ENCODE results near the gene CHAC2.
"Not testable (repeated sequence)": the region's sequence is repeated elsewhere in the genome, so short reads cannot be mapped to it uniquely, and the experiment has no call there.

Gene CHAC2

DNA sequence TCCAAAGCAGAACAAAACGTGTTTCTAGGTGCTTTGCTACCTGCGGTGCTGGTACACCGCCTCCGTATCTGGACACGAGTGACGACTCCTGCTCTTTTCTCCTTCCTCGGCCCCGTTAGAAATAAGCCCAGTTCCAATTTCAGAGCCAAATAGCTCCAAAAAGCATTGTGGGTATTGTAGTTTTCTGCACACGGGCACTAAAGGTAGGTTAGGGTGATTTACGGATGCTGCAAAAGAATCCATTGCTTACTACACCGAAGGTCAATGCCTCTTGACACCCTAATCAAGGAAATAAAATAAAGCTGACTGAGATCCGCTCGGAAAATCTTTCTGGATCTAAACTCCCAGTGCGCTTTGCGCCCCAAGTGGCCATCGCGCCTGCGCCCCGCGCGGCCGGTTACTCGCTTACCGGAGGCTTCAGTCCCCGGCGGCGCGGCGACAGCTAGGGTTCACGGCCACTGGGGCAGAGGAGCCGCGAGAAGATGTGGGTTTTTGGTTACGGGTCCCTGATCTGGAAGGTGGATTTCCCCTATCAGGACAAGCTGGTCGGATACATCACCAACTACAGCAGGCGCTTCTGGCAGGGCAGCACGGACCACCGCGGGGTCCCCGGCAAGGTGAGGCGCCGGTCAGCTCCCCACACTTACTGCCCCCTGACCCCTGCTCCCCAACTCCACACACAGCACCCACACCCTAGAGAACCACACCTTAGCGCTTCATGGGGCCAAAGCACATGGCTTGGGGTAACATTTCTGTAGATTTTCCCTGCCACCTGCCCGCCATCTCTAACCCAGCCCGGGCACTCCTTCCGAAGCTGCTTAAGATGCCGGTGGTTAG, at the start of gene CHAC2:
Gene CHAC2, plus strand, starts transcription at position 400 of the 837 bp plus-strand sequence. Its CDS starts 83 bp downstream, at position 483.
- peak; percentile 84 for DNase-seq (ENCODE audit: low read depth)
- TF ChIP-seq CTCF (IDR thresholded peaks at IDR 0.05; ENCODE audit: insufficient read depth, low read depth, low read length, missing control alignments): peak; percentile 46
- H3K4me3 ChIP-seq (ENCODE audit: low read length): peak within 1 kb of the TSS; percentile 92

GRCh38 chr2:53720944-53721343, 46.7 kb upstream of the CHAC2 start:
- not testable (repeated sequence) for H3K4me3 ChIP-seq (ENCODE audit: low read length); DNase-seq (ENCODE audit: low read depth)

- DNase-seq (ENCODE audit: low read depth): no peak
- TF ChIP-seq CTCF (IDR thresholded peaks at IDR 0.05; ENCODE audit: insufficient read depth, low read depth, low read length, missing control alignments): no peak
- no peak overlapping the region for H3K4me3 ChIP-seq (ENCODE audit: low read length)
Measured at GRCh38 chr2:53724536-53724935, 43.1 kb upstream of the CHAC2 start.

GRCh38 chr2:53725662-53726061, 41.9 kb upstream of the CHAC2 start:
- TF ChIP-seq CTCF (IDR thresholded peaks at IDR 0.05; ENCODE audit: insufficient read depth, low read depth, low read length, missing control alignments): no peak
- H3K4me3 ChIP-seq (ENCODE audit: low read length): no peak overlapping the region
- DNase-seq (ENCODE audit: low read depth): no peak

DNA sequence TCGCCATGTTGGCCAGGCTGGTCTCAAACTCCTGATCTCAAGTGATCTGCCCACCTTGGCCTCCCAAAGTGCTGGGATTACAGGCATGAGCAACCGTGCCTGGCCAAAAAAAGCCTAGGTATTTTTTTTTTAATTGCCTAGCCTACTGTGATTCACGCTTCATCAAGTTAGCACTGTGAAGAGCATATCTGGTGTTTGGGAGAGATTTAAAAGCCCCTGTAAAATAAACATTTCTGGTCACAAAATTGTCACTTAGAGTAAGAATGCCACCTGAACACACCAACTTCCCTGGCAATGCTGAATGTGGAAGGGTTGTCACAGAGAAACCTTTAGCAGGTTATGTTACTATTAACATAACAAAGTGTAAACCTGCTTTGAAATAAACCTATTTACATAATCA, 39.7 kb upstream of the CHAC2 start:
- no peak overlapping the region for H3K4me3 ChIP-seq (ENCODE audit: low read length)
- no peak for DNase-seq (ENCODE audit: low read depth)
- TF ChIP-seq CTCF (IDR thresholded peaks at IDR 0.05; ENCODE audit: insufficient read depth, low read depth, low read length, missing control alignments): no peak

DNA sequence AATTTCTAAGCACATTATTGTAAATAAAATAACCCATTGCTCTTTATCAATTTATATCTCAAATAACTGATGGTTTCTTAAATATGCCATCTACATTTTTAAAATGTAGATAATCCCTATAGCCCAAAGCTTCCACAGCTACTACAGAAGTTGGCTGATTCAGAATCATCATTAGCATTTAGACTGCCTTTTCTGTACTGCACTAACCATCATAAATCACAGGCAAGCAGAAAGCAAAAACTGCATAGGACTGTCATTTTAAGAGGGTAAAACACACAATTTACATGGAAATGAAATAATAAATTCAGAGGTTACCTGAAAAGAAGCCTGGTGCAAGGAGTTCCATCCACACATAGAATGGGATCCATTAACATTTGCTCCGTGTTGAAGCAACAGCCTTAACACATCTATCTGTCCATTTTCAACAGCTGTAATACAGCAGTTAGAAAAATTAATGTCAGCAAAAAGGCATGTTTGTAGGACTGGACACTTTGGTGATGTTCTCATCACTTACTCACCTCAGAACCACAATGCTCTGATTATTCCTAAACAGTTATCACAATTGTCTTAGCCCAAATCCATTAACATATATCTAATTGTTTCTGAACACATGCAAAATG, 38.4 kb upstream of the CHAC2 start:
- TF ChIP-seq CTCF (IDR thresholded peaks at IDR 0.05; ENCODE audit: insufficient read depth, low read depth, low read length, missing control alignments): no peak
- DNase-seq (ENCODE audit: low read depth): no peak
- H3K4me3 ChIP-seq (ENCODE audit: low read length): no peak overlapping the region

GRCh38 chr2:53737091-53737490, 30.5 kb upstream of the CHAC2 start:
- H3K4me3 ChIP-seq (ENCODE audit: low read length): no peak overlapping the region
- DNase-seq (ENCODE audit: low read depth): no peak
- TF ChIP-seq CTCF (IDR thresholded peaks at IDR 0.05; ENCODE audit: insufficient read depth, low read depth, low read length, missing control alignments): no peak
